Left lung (tissue), 10 donors: ENCODE measurements around the gene SLC9A7. TPM values are rescaled to one million over a fixed set of nuclear protein-coding genes. Genes with fewer than 3 reads are reported as not detected.

Source experiments
- ATAC-seq: fragments of 200-7000 bp; cut with Tn5 transposase; one replicate; pipeline ENCODE4 v1.9.1; 2020; ENCODE audit warnings: moderate library complexity
- DNase-seq, 4 donors: peaks; one replicate each; pipeline ENCODE4 v3.0.0-alpha.2; 2013 to 2020
- H3K27ac ChIP-seq, 2 donors: fragments of 200-600 bp; sonication (generic) in 1 of 2; one replicate each; pipeline versions ENCODE4 v1.5.0 to v1.8.0; 2020 to 2021
- H3K27me3 ChIP-seq, 2 donors: fragments of 200-600 bp; sonication (generic) in 1 of 2; one replicate each; pipeline versions ENCODE4 v1.5.0 to v1.8.0; 2020 to 2021
- H3K36me3 ChIP-seq, 2 donors: fragments of 200-600 bp; sonication (generic) in 1 of 2; one replicate each; pipeline versions ENCODE4 v1.5.0 to v1.8.0; 2020 to 2021
- H3K4me1 ChIP-seq, 2 donors: fragments of 200-600 bp; one replicate each; pipeline ENCODE4 v1.8.0; 2021
- H3K4me3 ChIP-seq, 2 donors: fragments of 200-600 bp; sonication (generic) in 1 of 2; one replicate each; pipeline versions ENCODE4 v1.5.0 to v1.8.0; 2020 to 2021; ENCODE audit warnings: mild to moderate bottlenecking in 1 of 2
- H3K9me3 ChIP-seq, 2 donors: fragments of 200-600 bp; sonication (generic) in 1 of 2; one replicate each; pipeline versions ENCODE4 v1.5.0 to v1.8.0; 2020 to 2021
- CTCF ChIP-seq, 2 donors: fragments of 200-600 bp; sonication (generic) in 1 of 2; IDR thresholded peaks; one replicate each; pipeline versions ENCODE4 v1.5.0 to v1.8.0; 2021; ENCODE audit warnings: antibody characterized with exemption in 2 of 2
- intact Hi-C, 2 donors: fragments of 100-400 bp; cut with DNase I; formaldehyde crosslinking; loops; one replicate each; pipeline versions ENCODE4 v1.11.2 to v1.14.2; 2022
- polyA plus RNA-seq, 6 donors: library from polyadenylated mRNA; unstranded; fragments of 120-200 nt; gene quantifications; one replicate each; pipeline ENCODE4 v1.2.1, GENCODE V29; 2013; ENCODE audit not compliant: insufficient read length in 6 of 6
- total RNA-seq, 2 donors: library from RNA; stranded (reverse); fragmentation: NEBNext Ultra II Directional; extraction: Animal tissue kit (Norgen Biotek cat#: 25700); gene quantifications; one replicate each; pipeline ENCODE4 v1.2.1, GENCODE V29; 2021
- donor health status: DM: no; HTN: yes; CAD: no.
- donor health status: DM: no; HTN: no; CAD: no.

SLC9A7 gene
- total and polyA plus RNA-seq, 8 donors = 2.3 to 10.5 (median 3.2) TPM

- TF ChIP-seq CTCF (IDR thresholded peaks at IDR 0.05) = no peak
- intact Hi-C loops = no loop called here
- no peak for ATAC-seq
These were observed 19.2 kb downstream of the SLC9A7 start for GRCh38 chrX:46739736-46740135.

GRCh38 chrX:46737462-46737861 lies 21.5 kb downstream of the SLC9A7 start:
- H3K27me3 ChIP-seq = no peaks in the 10 kb centered on the region

More at GRCh38 chrX:46739736-46740135, 19.2 kb downstream of the SLC9A7 start:
- no peaks in the 10 kb centered on the region for H3K27me3 ChIP-seq
- DNase-seq = no peak
- H3K36me3 ChIP-seq = no peaks in the 10 kb centered on the region
- H3K27ac ChIP-seq = no peak overlapping the region
- peaks cover 0 to 10% of the 10 kb centered on the region in 2 donors for H3K9me3 ChIP-seq
- H3K4me1 ChIP-seq = no peaks in the 10 kb centered on the region
- no peak overlapping the region for H3K4me3 ChIP-seq

GRCh38 chrX:46737041-46737440 lies 21.9 kb downstream of the SLC9A7 start:
- intact Hi-C loops = no loop called here
- no peak for DNase-seq
- no peak for TF ChIP-seq CTCF (IDR thresholded peaks at IDR 0.05)
- ATAC-seq = no peak
- no peaks in the 10 kb centered on the region for H3K4me1 ChIP-seq
- H3K27me3 ChIP-seq = no peaks in the 10 kb centered on the region
- no peak overlapping the region for H3K4me3 ChIP-seq
- no peak overlapping the region for H3K27ac ChIP-seq
- no peaks in the 10 kb centered on the region for H3K36me3 ChIP-seq
- peaks cover 0 to 10% of the 10 kb centered on the region in 2 donors for H3K9me3 ChIP-seq

More at GRCh38 chrX:46737462-46737861, 21.5 kb downstream of the SLC9A7 start:
- TF ChIP-seq CTCF (IDR thresholded peaks at IDR 0.05) = no peak
- H3K27ac ChIP-seq = no peak overlapping the region
- peaks cover 0 to 10% of the 10 kb centered on the region in 2 donors for H3K9me3 ChIP-seq
- intact Hi-C loops = no loop called here
- H3K4me3 ChIP-seq = no peak overlapping the region
- H3K36me3 ChIP-seq = no peaks in the 10 kb centered on the region
- no peaks in the 10 kb centered on the region for H3K4me1 ChIP-seq
- DNase-seq (no peak), ATAC-seq (no peak)

- H3K9me3 ChIP-seq = peaks cover 0 to 10% of the 10 kb centered on the region in 2 donors
- DNase-seq (no peak), ATAC-seq (no peak)
- no peak overlapping the region for H3K4me3 ChIP-seq
- H3K4me1 ChIP-seq = no peaks in the 10 kb centered on the region
- H3K36me3 ChIP-seq = no peaks in the 10 kb centered on the region
- H3K27me3 ChIP-seq = no peaks in the 10 kb centered on the region
- H3K27ac ChIP-seq = no peak overlapping the region
- intact Hi-C loops = no loop called here
- TF ChIP-seq CTCF (IDR thresholded peaks at IDR 0.05) = no peak
These were observed 23.3 kb downstream of the SLC9A7 start for GRCh38 chrX:46735622-46736021.

- peaks cover 0 to 3% of the 10 kb centered on the region in 2 donors for H3K27me3 ChIP-seq
- no peak for TF ChIP-seq CTCF (IDR thresholded peaks at IDR 0.05)
- H3K27ac ChIP-seq = no peak overlapping the region
- no peak for DNase-seq
- ATAC-seq = no peak
- H3K4me3 ChIP-seq = no peak overlapping the region
- peaks cover 0 to 10% of the 10 kb centered on the region in 2 donors for H3K9me3 ChIP-seq
- no peaks in the 10 kb centered on the region for H3K36me3 ChIP-seq
- H3K4me1 ChIP-seq = no peaks in the 10 kb centered on the region
- intact Hi-C loops = no loop called here
These were observed 25.7 kb downstream of the SLC9A7 start for GRCh38 chrX:46733226-46733625.
